ENCODE results near the gene RPL35A.

RPL35A gene

GRCh38 chr3:197953881-197954280, 3.9 kb downstream of the RPL35A start:
- no peak overlapping the region for H3K4me2 ChIP-seq (ENCODE audit: low read length)
- TF ChIP-seq CTCF (IDR thresholded peaks at IDR 0.05): no peak
- no peaks in the 10 kb centered on the region for H3K9me3 ChIP-seq (ENCODE audit: control insufficient read depth, low read length)
- H3K9ac ChIP-seq: no peak overlapping the region
- H3K27ac ChIP-seq: no peak overlapping the region
- H3K4me1 ChIP-seq: peaks cover 11% of the 10 kb centered on the region
- H2AFZ ChIP-seq: no peak overlapping the region
- H3K36me3 ChIP-seq (ENCODE audit: control insufficient read depth, insufficient read depth, low read length): no peaks in the 10 kb centered on the region
- H3K79me2 ChIP-seq: peaks cover 17% of the 10 kb centered on the region
- H3K27me3 ChIP-seq (ENCODE audit: control insufficient read depth, insufficient read depth, low read length): no peaks in the 10 kb centered on the region
- no peak overlapping the region for H3K4me3 ChIP-seq (ENCODE audit: low read depth, low read length)

GRCh38 chr3:197955892-197956477, 6.0 kb downstream of the RPL35A start:
- H3K4me1 ChIP-seq: peaks cover 10% of the 10 kb centered on the region
- no peak overlapping the region for H2AFZ ChIP-seq
- H3K36me3 ChIP-seq (ENCODE audit: control insufficient read depth, insufficient read depth, low read length): no peaks in the 10 kb centered on the region
- no peak overlapping the region for H3K4me2 ChIP-seq (ENCODE audit: low read length)
- H3K27me3 ChIP-seq (ENCODE audit: control insufficient read depth, insufficient read depth, low read length): no peaks in the 10 kb centered on the region
- TF ChIP-seq CTCF (IDR thresholded peaks at IDR 0.05): no peak
- H3K79me2 ChIP-seq: peaks cover 13% of the 10 kb centered on the region
- no peak overlapping the region for H3K27ac ChIP-seq
- H3K9me3 ChIP-seq (ENCODE audit: control insufficient read depth, low read length): no peaks in the 10 kb centered on the region
- H3K4me3 ChIP-seq (ENCODE audit: low read depth, low read length): no peak overlapping the region
- no peak overlapping the region for H3K9ac ChIP-seq

- peaks cover 7% of the 10 kb centered on the region for H3K79me2 ChIP-seq
- H3K4me2 ChIP-seq (ENCODE audit: low read length): no peak overlapping the region
- H3K27ac ChIP-seq: no peak overlapping the region
- no peaks in the 10 kb centered on the region for H3K36me3 ChIP-seq (ENCODE audit: control insufficient read depth, insufficient read depth, low read length)
- H3K4me3 ChIP-seq (ENCODE audit: low read depth, low read length): no peak overlapping the region
- no peak overlapping the region for H2AFZ ChIP-seq
- no peak overlapping the region for H3K9ac ChIP-seq
- no peak for TF ChIP-seq CTCF (IDR thresholded peaks at IDR 0.05)
- H3K4me1 ChIP-seq: peaks cover 9% of the 10 kb centered on the region
- H3K27me3 ChIP-seq (ENCODE audit: control insufficient read depth, insufficient read depth, low read length): no peaks in the 10 kb centered on the region
- H3K9me3 ChIP-seq (ENCODE audit: control insufficient read depth, low read length): no peaks in the 10 kb centered on the region
Measured at GRCh38 chr3:197956626-197956988, 6.6 kb downstream of the RPL35A start.

- H3K4me3 ChIP-seq (ENCODE audit: low read depth, low read length): no peak overlapping the region
Measured at GRCh38 chr3:197957790-197958133, 7.8 kb downstream of the RPL35A start.

More at GRCh38 chr3:197957790-197958133, 7.8 kb downstream of the RPL35A start:
- no peak overlapping the region for H3K9ac ChIP-seq
- peaks cover 4% of the 10 kb centered on the region for H3K79me2 ChIP-seq
- no peaks in the 10 kb centered on the region for H3K9me3 ChIP-seq (ENCODE audit: control insufficient read depth, low read length)
- H3K4me1 ChIP-seq: peaks cover 7% of the 10 kb centered on the region
- no peaks in the 10 kb centered on the region for H3K36me3 ChIP-seq (ENCODE audit: control insufficient read depth, insufficient read depth, low read length)
- H3K4me2 ChIP-seq (ENCODE audit: low read length): no peak overlapping the region
- H3K27me3 ChIP-seq (ENCODE audit: control insufficient read depth, insufficient read depth, low read length): no peaks in the 10 kb centered on the region
- H3K27ac ChIP-seq: no peak overlapping the region
- no peak overlapping the region for H2AFZ ChIP-seq
- TF ChIP-seq CTCF (IDR thresholded peaks at IDR 0.05): no peak
